BJ (cell line): Measurements from ENCODE around the gene PRADC1. TPM values are rescaled to one million over a fixed set of nuclear protein-coding genes. Genes with fewer than 3 reads are reported as not detected.

Experiments used
- CTCF ChIA-PET: fragments of 350-600 bp; formaldehyde crosslinking; extraction: SDS; loops from one replicate; lab custom pipeline; 2021; ENCODE audit warnings: antibody characterized with exemption, inconsistent platforms; lab: Yijun Ruan, JAX
- POLR2A ChIA-PET: fragments of 300-600 bp; sonication (Branson Sonifier 250); formaldehyde crosslinking; extraction: SDS; loops from one replicate; lab custom pipeline; 2021; ENCODE audit warnings: antibody characterized with exemption; lab: Charles Lee
- DNase-seq: peaks from one replicate; pipeline ENCODE4 v3.0.0-alpha.2; 2011; ENCODE audit warnings: low read depth
- H3K27me3 ChIP-seq: 2 replicates; pipeline ENCODE4 v1.6.0; 2011; ENCODE audit warnings: low read length; ENCODE audit not compliant: control insufficient read depth, insufficient read depth
- H3K36me3 ChIP-seq: 2 replicates; pipeline ENCODE4 v1.5.1; 2011; ENCODE audit warnings: low read length; ENCODE audit not compliant: control insufficient read depth, insufficient read depth
- H3K4me3 ChIP-seq: 2 replicates; pipeline ENCODE4 v1.5.1; 2011; ENCODE audit warnings: low read depth, mild to moderate bottlenecking, control low read depth, low read length
- polyA plus RNA-seq: library from polyadenylated mRNA; depleted of rRNA; stranded (reverse); fragments of >200 nt; gene quantifications from 2 replicates; pipeline ENCODE4 v1.2.3, GENCODE V29; 2011
- TF ChIP-seq, protein P1 (sequence below): IDR thresholded peaks from 2 replicates; pipeline ENCODE4 v1.5.1; 2011; ENCODE audit warnings: low read depth, mild to moderate bottlenecking, control low read depth, inconsistent platforms, low read length, moderate library complexity; ENCODE audit not compliant: insufficient read depth

PRADC1 gene
- polyA plus RNA-seq, 1 experiment = 19.4 TPM

DNA sequence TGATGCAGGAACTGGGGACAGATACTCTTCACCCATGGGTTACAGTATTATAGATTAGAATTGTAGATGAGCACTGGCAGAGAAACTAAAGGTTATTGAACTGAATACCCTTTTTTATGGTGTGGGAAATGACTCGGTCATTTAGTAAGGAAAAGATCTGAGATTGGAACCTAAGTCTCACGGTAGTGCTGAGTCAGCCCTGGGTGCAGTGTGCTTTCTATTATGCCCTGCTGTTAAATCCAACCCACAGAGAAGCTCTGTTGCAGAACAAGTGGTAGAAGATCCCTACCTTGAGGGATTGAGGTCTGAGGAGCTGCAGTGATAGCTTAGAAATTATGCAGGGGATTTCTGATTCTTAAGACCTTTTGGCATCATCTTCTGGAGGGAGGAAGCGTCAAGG, 13.8 kb upstream of the PRADC1 start:
- CTCF ChIA-PET = interaction anchor here (0.7 to 2.3 kb wide), 6 partner anchors 9 to 1285 kb away, joined by 3 to 10 read pairs (median 3); no protein-coding TSS in a partner anchor
- no peaks in the 10 kb centered on the region for H3K27me3 ChIP-seq
- TF ChIP-seq, protein P1, sequence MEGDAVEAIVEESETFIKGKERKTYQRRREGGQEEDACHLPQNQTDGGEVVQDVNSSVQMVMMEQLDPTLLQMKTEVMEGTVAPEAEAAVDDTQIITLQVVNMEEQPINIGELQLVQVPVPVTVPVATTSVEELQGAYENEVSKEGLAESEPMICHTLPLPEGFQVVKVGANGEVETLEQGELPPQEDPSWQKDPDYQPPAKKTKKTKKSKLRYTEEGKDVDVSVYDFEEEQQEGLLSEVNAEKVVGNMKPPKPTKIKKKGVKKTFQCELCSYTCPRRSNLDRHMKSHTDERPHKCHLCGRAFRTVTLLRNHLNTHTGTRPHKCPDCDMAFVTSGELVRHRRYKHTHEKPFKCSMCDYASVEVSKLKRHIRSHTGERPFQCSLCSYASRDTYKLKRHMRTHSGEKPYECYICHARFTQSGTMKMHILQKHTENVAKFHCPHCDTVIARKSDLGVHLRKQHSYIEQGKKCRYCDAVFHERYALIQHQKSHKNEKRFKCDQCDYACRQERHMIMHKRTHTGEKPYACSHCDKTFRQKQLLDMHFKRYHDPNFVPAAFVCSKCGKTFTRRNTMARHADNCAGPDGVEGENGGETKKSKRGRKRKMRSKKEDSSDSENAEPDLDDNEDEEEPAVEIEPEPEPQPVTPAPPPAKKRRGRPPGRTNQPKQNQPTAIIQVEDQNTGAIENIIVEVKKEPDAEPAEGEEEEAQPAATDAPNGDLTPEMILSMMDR = no peak
- POLR2A ChIA-PET = no interaction called here
- H3K36me3 ChIP-seq = peaks cover 36% of the 10 kb centered on the region
- no peak for DNase-seq
- H3K4me3 ChIP-seq = no peak overlapping the region

DNA sequence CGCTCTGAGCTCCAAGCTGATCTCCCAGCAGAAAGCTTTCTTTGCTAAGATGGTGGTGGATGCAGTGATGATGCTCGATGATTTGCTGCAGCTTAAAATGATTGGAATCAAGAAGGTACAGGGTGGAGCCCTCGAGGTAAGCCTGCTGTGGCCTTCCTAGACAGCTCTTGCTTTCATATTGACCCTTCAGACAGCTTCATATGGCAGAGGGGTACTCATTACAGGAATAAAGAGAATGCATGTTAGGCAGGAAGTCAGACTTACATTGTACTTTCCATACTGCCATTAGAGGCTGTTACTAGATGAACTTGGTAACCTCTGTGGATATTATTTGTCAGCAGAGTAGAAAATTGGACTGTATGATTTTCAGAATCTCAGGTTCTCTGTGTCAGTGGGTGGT, 11.5 kb upstream of the PRADC1 start:
- no peak for DNase-seq
- POLR2A ChIA-PET = no interaction called here
- Histone ChIP-seq H3K36me3 (peaks cover 25% of the 10 kb centered on the region), H3K4me3 (no peak overlapping the region), H3K27me3 (no peaks in the 10 kb centered on the region)
- TF ChIP-seq, protein P1 = no peak
- CTCF ChIA-PET = interaction anchor here (0.7 to 1.5 kb wide), 3 partner anchors 12 to 181 kb away, joined by 3 to 5 read pairs (median 3); no protein-coding TSS in a partner anchor

DNA sequence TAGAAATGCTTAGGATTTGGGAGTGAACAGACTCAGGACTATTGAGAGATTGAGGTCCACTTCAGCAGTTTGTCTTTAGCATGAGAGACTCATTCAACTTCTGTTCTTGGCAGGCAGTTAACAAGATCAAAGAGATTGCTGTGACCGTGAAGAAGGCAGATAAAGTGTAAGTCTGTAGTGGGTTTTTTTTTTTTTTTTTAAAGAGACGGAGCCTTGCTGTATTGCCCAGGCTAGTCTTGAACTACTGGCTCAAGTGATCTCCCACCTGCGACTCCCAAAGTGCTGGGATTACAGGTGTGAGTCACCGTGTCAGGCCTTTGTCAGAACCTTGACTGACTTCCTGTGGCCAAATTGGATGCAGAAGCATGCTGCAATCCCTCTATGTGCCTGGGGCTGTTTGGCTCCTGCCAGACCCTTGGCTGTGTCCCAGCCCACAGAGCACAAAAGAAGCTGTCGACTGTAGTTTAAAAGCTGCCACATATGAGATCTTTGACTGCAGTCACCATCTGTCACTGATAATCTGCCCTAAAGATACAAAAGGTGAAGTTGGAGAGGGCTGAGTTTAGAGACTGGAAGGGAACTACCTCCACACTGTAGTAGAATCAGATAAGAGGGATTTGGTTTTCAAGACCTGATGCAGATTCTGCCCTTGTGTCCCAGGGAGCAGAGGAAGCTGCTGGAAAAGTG, 11.0 kb upstream of the PRADC1 start:
- peak; percentile 29 for DNase-seq
- Histone ChIP-seq H3K36me3 (peaks cover 23% of the 10 kb centered on the region), H3K4me3 (no peak overlapping the region), H3K27me3 (no peaks in the 10 kb centered on the region)
- ChIA-PET CTCF (interaction anchor here (0.7 to 1.5 kb wide), 3 partner anchors 13 to 180 kb away, joined by 3 to 5 read pairs (median 3); no protein-coding TSS in a partner anchor), POLR2A (no interaction called here)
- TF ChIP-seq, protein P1 = no peak

DNA sequence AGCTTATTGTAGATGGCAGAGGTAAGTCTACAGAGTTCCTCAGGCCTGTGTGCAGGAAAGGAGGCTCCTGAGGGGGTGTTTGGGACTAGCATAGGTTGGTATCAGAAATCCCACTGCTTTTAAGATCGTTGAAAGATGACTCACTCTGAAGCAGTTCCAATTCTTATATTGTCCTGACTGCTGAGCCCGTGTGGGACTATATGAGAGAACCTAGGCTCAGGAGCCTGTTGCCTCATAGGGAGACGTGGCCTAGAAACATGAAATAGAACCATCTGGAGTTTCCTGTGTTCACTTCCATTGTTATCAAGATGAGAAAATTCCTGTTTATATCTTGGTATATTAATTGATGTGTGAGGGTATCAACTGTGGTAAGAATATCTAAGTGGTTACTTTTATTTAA, 6.7 kb upstream of the PRADC1 start:
- CTCF ChIA-PET = interaction anchor here (0.6 to 1.3 kb wide), 2 partner anchors 20 to 770 kb away, joined by 3 to 4 read pairs; no protein-coding TSS in a partner anchor
- DNase-seq = no peak
- POLR2A ChIA-PET = no interaction called here
- H3K36me3 ChIP-seq = peaks cover 3% of the 10 kb centered on the region
- TF ChIP-seq, protein P1 = no peak
- no peaks in the 10 kb centered on the region for H3K27me3 ChIP-seq
- H3K4me3 ChIP-seq = no peak overlapping the region

DNA sequence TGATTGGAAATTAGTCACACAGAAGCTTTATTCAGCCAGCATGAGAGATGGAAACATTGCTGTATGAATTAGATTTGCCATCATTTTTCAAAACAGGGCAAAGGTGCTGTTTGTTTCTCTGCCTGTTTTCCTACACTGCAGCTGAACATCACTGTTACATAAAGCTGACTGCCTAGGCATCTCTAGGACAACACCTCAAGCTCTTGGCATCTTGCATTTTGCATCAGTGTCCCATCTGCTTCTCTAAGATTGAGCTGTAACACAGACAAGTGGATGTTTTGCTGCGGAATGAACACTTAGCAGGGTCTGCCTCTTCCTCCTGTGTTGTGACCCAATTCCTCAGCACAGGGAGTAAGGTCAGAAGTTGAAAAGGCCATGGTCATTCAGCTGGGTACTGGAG, 5.9 kb upstream of the PRADC1 start:
- Histone ChIP-seq H3K27me3 (no peaks in the 10 kb centered on the region), H3K36me3 (peaks cover 1% of the 10 kb centered on the region; the same call in 1 of the 2 replicates)
- POLR2A ChIA-PET = no interaction called here

More for the DNA sequence above, 5.9 kb upstream of the PRADC1 start:
- DNase-seq = no peak
- TF ChIP-seq, protein P1 = no peak
- CTCF ChIA-PET = interaction anchor here (0.6 to 1.8 kb wide), 4 partner anchors 21 to 771 kb away, joined by 3 to 8 read pairs (median 5); no protein-coding TSS in a partner anchor
- H3K4me3 ChIP-seq = no peak overlapping the region
